Right ventricle myocardium inferior (tissue), 1 donor: ENCODE measurements around the gene TTC4. TPM values are rescaled to one million over a fixed set of nuclear protein-coding genes. Genes with fewer than 3 reads are reported as not detected.

Source experiments
- ATAC-seq: fragments of 200-7000 bp; cut with Tn5 transposase; one replicate; pipeline ENCODE4 v1.9.1; 2020; ENCODE audit warnings: mild to moderate bottlenecking, moderate library complexity
- DNase-seq: peaks from one replicate; pipeline ENCODE4 v3.0.0; 2021; ENCODE audit errors: missing footprints
- intact Hi-C: fragments of 100-400 bp; cut with DNase I; formaldehyde crosslinking; loops from one replicate; pipeline ENCODE4 v1.11.0; 2022
- total RNA-seq: library from RNA; stranded (reverse); fragmentation: NEBNext Ultra II Directional; extraction: Animal tissue kit (Norgen Biotek cat#: 25700); gene quantifications from one replicate; pipeline ENCODE4 v1.2.1, GENCODE V29; 2021
- donor health status: DM: no; HTN: yes; CAD: no; lungs with severe emphysema.

Gene TTC4
- total RNA-seq, 1 donor from 2014 or later = 12.8 TPM

DNA sequence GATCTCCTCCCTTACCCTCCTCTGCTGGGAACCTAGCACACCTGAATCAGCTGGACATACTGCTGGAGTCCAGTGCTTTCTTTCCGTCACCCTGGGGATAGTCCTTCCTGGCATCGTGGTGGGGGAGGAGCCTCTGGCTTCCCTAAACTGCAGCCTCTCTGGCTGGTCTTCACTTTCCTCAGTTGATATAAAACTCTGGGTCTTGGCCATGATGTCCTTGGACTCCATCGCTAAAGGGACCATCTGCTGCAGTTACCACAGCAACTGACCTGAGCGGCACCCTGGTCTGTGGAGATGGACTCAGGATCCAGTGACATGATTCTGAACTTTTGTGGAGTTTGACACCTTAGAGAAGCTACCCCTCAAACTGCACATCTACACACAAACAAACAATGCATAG lies 25.9 kb downstream of the TTC4 start:
- ATAC-seq (no peak), DNase-seq (no peak)
- intact Hi-C loops = no loop called here

DNA sequence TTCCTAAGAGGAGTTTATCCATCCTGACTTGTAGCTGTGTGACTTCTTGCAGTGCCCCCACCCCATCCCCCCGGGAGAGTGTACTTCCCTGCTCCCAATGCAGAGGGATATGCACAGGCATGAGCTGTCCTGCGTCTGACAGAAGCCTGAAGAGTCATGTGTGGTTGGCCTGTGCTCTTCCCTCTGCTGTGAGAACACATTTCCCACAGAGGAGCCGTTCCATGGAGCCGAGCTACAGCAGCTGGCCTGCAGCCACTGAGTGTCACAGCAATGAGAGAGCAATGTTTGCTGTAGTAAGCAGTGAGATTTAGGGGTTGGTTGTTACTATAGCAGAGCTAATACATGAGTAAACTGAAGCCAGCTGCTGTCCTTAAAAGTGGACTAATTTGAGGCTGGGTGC lies 26.6 kb downstream of the TTC4 start:
- intact Hi-C loops = no loop called here
- peak; percentile 24 for ATAC-seq
- no peak for DNase-seq

DNA sequence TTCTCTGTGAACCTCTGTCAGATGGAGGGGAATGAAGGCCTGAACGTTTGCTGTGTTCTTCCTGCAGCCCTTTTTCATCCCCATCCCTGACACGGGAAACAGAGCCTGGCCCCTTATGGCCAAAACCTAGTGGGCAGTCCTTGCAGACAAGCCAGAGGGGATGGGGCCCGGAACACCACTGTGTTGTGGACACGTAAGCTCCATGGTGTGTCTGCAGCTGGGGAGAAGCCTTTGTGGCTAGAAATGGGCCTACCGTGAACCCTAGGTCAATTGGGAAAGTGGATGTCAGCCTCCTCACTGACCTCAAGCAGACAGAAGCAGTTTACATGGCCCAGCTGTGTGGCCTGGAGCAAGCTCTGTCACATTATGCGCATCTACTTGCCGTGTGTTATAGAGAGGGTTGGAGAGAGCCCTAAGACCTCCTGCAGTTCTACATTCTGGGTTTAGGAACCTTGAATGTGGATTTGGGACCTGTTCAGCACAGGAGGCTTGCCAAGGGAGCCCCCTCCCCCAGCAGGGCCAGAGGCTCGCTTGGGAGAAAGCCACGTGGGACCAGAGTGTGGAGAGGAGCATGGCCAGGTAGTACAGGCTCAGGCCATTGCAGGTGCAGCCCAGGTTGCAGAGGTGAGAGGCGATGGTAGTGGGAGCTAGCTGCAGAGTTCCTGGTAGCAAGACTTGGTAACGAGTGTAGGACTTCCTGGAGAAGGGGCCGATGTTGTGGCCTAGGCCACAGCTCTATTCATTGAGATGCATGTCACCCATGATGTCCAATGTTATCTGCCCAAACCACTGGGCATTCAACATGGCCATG lies 28.0 kb downstream of the TTC4 start:
- intact Hi-C loops = no loop called here
- no peak for DNase-seq
- ATAC-seq = no peak

DNA sequence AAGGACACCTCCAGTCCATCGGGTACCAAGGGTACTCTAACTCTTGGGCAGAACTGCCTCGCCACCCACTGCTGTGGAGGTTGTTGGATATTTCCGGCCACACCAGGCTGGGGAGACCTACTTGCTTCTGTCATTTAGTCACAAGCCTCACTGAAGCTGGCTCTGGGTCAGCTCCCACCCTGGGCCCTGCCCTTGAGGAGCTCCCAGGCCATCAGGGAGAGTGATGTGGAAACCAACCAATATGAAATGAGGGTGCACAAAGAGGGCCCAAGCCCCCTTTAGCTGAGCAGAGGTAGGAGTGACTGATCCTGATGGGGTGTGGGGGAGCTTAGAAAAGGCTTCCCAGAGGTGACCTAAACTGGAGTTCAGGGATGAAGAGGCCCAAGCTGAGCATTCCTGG lies 29.0 kb downstream of the TTC4 start:
- ATAC-seq (no peak), DNase-seq (no peak)
- intact Hi-C loops = no loop called here

DNA sequence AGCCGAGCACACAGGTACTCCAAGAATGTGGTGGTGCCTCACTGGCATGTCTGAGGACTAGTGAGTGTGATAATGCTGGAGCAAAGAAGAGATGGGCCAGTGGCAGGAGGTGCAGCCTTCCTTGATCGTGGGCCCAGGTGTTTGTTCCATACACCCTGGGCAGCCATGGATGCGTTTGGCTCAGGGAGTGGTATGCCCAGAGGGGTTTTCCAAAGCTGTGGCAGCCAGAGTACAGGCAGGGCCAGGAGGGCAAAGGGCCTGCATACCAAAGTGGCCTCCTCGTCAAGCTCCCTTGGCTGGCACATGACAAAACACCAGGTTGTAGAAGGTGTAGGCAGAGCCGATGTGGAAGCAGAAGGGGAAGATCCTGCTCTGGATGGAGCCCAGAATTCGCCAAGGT lies 29.6 kb downstream of the TTC4 start:
- DNase-seq (no peak), ATAC-seq (no peak)
- intact Hi-C loops = no loop called here

DNA sequence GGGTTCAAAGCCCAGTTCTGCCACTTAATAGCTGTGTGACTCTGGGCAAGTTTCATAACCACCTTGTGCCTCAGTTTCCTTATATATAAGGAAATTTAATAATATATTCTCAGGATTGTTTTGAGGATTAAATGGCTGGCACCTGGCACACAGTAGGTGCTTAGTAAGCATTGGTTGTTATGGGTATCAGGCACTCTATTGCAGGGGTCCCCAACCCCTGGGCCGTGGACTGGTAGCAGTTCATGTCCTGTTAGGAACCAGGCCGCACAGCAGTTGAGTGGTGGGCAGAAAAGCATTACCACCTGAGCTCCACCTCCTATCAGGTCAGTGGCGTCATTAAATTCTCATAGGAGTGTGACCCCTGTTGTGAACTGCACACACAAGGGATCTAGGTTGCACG lies 30.2 kb downstream of the TTC4 start:
- ATAC-seq (no peak), DNase-seq (no peak)
- intact Hi-C loops = no loop called here

DNA sequence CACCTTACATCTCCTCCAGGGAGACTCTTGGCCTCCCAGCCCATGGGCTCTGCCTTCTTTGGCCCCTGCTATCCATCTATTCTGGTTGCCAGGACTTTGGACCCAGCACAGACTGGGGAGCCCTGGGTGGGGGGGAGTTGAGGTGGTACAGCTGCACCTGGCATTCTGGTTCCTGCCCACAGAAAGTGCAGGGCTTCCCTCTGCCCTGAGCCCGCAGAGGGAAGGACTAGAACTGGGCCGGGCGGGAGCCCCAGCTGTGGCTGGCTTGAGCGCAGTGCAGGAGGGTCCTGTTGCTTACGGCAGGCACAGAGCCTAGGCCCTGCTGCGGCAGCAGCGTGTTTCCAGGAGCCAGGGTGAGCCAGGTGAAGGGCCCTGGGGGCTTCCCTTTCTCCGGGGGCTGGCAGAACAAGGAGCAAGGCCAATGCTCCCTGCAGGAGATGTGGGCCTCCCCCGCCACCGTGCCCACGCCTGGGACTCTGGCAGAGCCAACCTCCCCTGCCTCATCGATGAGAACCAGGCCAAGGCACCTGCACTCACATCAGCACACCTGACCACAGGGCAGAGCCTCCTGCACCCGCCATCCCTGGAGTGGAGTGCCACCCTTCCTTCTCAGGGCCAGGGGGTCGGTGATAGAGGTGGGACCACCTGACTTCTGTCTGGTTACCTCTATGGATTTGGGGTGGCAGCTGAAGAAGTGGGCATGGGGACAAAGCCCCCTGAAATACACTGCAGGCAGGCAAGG lies 32.6 kb downstream of the TTC4 start:
- intact Hi-C loops = no loop called here
- ATAC-seq (no peak), DNase-seq (no peak)

DNA sequence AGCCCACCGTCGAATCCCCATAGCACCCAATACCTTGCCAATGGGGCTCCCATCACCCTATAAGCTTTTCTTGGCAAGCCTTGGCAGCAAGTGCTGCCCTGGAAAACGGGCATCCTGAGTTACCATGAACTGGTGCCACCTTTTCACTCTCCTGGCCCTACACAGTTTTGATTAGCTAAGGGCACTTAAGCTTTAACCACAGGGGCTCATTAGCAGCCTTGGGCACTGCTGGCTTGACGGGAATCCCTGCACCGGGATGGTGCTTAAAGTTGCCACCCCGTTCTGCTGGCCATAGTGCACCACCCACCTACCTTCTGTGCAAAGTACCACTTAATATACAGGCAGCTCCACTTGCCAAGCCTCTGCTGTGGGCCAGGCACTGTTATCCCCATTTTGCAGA lies 34.9 kb downstream of the TTC4 start:
- intact Hi-C loops = no loop called here
- ATAC-seq = no peak
- no peak for DNase-seq

DNA sequence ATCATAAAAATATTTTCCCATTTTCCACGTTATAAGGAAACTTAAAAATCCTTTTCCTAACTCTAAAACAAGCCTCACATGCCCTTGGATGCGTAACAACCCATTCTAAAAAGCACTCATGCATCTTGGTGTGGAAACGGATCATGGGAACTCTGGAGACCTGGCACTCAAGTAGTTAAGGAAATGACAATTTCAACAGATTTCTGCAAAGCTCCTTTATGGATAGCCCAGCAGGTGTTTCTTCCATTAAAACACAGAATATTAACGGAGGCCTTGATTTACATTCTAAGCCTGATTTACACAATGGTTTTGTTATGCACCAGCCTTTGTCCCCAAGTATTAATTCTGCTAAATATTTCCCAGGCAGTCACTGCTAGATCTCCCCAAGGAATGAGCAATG lies 35.8 kb downstream of the TTC4 start:
- ATAC-seq (no peak), DNase-seq (no peak)

DNA sequence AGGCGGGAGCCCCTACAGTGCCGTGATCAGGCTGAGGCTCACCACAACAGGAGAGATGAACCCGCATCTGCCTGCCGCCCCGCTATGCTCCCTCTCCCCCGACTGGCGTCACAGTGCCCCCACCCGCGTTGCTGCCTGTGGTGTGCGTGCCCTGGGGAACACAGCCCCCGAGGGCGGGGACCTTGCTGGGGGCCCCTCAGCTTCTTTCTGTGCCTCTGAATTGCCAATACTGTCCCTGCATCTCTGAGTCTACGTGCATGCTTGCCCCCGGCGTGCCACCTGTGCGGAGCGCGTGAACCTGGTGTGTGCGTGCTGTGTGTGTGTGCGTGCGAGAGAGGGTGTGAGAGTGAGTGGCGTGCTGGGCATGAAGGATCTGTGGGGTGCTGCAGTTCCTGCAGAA lies 38.4 kb downstream of the TTC4 start:
- DNase-seq (no peak), ATAC-seq (no peak)
- intact Hi-C loops = no loop called here

More for the DNA sequence above, 35.8 kb downstream of the TTC4 start:
- intact Hi-C loops = no loop called here

DNA sequence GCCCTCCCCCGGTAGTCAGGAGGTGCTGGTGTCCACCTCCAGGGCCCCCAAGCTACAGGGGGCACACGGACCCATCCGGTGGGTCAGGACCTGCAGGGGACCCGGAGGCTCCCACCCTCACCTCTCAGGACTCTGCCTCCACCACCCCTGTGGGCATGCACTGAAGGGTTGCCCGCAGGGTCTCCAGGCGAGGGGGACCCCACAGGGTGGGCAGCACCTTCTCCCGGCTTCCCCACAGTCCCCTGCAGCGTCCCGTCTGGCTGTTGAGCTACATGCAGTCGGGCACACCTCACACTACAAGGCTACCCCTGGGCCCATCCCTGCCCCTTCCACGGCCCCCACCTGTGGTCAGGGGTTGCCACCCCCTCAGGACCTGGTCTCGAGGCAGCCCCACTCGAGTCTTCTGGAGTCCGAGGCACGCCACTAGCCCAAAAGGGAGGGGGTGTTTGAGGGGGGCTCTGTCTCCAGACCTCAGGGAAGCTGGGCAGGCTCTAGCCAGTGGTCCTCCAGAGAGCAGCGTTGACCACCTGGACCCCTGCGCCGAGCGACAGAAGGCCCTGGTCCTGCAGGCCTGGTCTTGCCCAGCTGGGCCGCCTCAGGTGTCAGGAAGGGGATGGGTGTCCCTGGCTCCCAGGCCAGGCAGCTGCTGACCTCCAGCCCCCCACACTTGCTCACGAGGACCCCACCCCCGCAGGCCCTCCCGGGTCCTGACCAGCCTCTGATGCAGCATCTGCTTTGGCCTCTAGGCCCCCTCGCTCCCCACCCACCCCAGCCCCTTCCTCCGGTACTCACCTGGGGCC lies 39.0 kb downstream of the TTC4 start:
- intact Hi-C loops = no loop called here
- no peak for ATAC-seq
- no peak for DNase-seq

DNA sequence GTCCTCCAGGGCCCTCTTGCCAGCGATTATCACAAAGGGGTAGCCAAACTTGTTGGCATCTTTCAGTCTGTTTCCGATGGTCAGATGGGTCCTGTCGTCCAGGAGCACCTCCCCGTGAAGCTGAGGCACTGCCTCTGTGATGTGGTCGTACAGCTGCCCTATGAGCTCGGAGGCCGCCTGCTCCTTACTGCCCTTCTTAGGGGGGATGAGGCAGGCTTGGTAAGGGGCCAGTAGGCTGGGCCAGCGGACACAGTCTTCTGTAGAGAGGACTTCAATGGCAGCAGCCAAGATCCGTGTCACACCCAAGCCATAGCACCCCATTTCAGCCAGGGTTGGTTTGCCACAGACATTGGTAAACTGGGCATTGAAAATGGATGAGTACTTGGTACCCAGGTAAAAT lies 42.2 kb downstream of the TTC4 start:
- intact Hi-C loops = no loop called here
- no peak for DNase-seq
- ATAC-seq = no peak

DNA sequence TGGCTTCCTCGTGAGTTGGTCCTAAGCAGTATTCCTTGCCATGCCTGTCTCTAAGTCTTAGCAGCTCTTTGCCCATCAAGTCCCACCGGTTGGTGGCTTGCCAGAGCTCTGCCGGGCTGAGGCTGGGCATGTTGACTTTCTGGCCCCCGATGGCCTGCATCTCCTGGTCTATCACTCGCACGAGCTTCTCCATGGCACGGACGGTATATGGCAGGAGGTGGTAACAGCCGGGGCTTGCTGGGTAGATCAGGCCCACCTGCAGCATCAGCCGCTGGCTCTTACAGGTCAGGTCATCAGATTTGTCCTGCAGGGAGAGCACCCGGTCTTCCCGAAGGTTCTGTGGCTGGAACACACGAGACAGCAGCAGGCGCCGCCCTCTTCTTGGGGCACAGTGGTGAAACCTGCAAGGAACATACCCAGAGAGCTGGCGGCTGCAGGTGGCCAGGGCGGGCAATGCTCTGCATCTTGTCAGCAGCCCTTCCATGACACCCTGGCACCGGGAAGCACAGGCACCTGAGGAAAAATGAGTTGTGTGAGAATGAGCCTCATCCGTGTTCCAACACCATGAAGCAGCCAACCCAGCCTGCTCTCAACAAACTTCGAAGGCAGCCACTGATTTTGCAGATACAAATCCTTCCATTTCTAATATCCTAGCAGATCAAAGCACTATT lies 43.2 kb downstream of the TTC4 start:
- no peak for ATAC-seq
- intact Hi-C loops = no loop called here
- no peak for DNase-seq

DNA sequence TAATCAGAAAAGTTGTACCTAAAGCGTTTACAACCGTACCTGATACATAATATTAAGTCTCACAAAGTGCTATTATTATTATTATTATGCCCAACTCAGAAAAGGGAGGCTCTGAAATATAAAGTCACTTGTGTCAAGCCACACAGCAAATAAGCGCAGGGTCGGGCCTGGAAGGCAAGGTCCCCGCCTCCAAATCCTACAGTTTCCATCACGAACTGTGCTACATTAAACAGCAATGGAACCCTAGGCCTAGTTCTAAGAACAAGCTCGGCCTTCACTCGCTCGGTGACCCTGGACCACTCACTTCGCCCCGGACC lies 48.1 kb downstream of the TTC4 start:
- intact Hi-C loops = loop anchor here (5.0 to 10.0 kb wide), 2 partner anchors 46 to 819 kb away; partner anchors contain the start of genes IFT25, LRRC42 and TTC4
- ATAC-seq (no peak), DNase-seq (no peak)

DNA sequence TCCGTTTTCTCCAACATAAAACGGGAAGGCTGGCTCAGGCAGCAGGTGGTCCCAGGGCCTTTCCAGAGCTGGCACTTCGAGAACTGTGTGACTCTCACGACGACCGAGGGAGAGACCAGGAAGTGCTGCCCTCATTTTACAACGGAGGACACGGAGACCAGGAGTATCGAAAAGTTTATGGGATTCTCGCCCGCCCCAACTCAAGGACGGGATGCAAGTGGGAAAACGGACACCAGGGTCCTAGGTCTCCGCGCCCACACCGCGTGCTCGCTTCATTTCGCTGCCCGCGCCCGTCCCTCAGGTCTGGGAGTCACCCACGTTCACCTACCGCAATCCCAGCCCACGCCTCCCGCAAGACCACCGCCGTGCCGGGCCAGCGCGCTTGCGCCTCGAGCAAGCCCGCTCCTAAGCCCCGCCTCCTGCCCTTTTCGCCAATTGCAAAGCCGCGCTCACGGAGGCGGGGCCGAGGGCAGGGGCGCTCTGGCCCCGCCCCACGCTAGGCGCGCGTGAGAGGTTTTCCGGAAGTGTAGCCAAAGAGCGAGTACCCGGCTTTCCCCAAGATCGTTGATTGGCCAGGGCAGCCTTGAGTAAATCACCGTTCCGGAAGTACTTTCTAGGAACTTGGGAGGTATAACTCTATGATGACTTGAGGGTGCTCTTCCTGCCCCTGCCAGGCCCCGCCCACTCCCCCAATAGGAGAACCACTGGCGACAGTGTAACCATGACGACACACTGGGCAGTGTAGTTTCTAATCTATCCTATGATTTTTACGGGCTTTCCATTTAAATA lies 48.7 kb downstream of the TTC4 start, which contains the start of gene PARS2:
TSS of gene PARS2 (minus strand) at position 391 of the 789 bp plus-strand sequence. CDS start 5,362 bp downstream, outside the sequence.
- intact Hi-C loops = loop anchor here (5.0 to 10.0 kb wide), 2 partner anchors 47 to 820 kb away; partner anchors contain the start of genes IFT25, LRRC42 and TTC4
- peak; percentile 98 for DNase-seq

DNA sequence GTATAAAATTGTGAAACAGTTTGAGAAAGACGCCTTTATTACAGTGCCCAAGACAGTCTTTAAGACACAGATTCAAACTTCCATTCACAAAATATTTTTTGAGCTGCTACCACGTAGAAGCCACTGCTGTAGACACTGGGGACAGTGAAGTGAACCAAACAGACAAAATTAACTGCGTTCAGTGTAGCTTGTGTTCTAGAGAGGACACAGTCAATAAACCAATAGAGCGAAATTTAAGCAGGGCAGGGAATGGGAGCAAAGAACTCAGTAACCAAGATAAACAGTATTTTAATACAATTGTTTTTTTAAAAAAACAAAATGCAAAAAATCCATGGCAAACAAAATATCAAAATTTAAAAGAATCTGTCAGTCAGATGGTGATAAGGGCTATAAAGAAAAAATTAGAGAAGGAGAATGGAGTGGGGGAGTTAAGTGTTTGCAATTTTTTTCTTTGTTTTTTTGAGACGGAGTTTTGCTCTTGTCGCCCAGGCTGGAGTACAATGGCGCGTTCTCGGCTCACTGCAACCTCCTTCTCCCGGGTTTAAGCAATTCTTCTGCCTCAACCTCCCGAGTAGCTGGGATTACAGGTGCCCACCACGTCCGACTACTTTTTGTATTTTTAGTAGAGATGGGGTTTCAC lies 49.4 kb downstream of the TTC4 start:
- ATAC-seq (peak; percentile 12), DNase-seq (no peak)
- intact Hi-C loops = loop anchor here (5.0 to 10.0 kb wide), 2 partner anchors 48 to 820 kb away; partner anchors contain the start of genes IFT25, LRRC42 and TTC4

More for the DNA sequence above, 48.7 kb downstream of the TTC4 start, which contains the start of gene PARS2:
- peak; percentile 100 for ATAC-seq

DNA sequence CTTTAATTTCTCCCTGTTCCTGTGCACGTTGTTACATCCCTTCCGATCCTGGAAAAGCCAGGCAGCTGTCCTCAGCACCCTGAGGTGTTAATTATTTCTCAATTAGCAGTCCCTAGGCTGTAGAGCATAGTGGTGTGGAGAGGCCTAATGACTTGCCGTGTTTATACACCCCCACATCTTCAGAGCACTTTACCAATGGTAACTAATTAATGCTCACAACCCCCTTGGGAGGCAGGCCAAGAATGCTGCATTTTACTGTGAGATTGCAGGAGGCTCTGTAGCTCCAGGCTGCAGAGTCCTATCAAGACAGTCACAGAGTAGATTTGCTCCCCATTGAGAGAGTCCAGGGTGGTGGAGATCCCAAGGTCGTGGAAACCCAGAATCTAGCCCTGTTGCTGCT lies 51.1 kb downstream of the TTC4 start:
- DNase-seq (no peak), ATAC-seq (no peak)
- intact Hi-C loops = loop anchor here (10.0 kb wide), 1 partner anchor 822 kb away; the partner anchor contains the start of genes IFT25 and LRRC42
